Trophoblast cell (in vitro differentiated cells and primary cell): ENCODE results near the gene TFPI.

Experiments
- DNase-seq, 2 donors: peaks; one replicate each; pipeline ENCODE4 v3.0.0-alpha.2; 2016
- H2AFZ ChIP-seq: 2 replicates; pipeline ENCODE4 v1.6.1; 2013; ENCODE audit warnings: low read length, moderate library complexity, mild to moderate bottlenecking; ENCODE audit not compliant: insufficient read depth, poor library complexity
- H2AK5ac ChIP-seq: 2 replicates; pipeline ENCODE4 v1.6.1; 2013; ENCODE audit warnings: mild to moderate bottlenecking, low read length
- H2BK120ac ChIP-seq: 2 replicates; pipeline ENCODE4 v1.6.1; 2013; ENCODE audit warnings: low read length, mild to moderate bottlenecking, moderate library complexity; ENCODE audit not compliant: insufficient read depth, poor library complexity
- H2BK12ac ChIP-seq: 2 replicates; pipeline ENCODE4 v1.6.1; 2013; ENCODE audit warnings: mild to moderate bottlenecking, low read length, moderate library complexity
- H2BK5ac ChIP-seq: 2 replicates; pipeline ENCODE4 v1.6.1; 2013; ENCODE audit warnings: low read length, low read depth, moderate library complexity, mild to moderate bottlenecking; ENCODE audit not compliant: poor library complexity
- H3K14ac ChIP-seq: 2 replicates; pipeline ENCODE4 v1.6.1; 2013; ENCODE audit warnings: mild to moderate bottlenecking, low read length
- H3K18ac ChIP-seq: 2 replicates; pipeline ENCODE4 v1.6.1; 2013; ENCODE audit warnings: mild to moderate bottlenecking, low read length
- H3K23ac ChIP-seq: 2 replicates; pipeline ENCODE4 v1.6.1; 2013; ENCODE audit warnings: low read length
- H3K27ac ChIP-seq: 2 replicates; pipeline ENCODE4 v1.5.1; 2013; ENCODE audit warnings: low read depth, mild to moderate bottlenecking, inconsistent platforms, low read length, moderate library complexity
- H3K27me3 ChIP-seq: 2 replicates; pipeline ENCODE4 v1.6.1; 2013; ENCODE audit warnings: inconsistent platforms, mild to moderate bottlenecking, low read length, moderate library complexity; ENCODE audit not compliant: insufficient read depth
- H3K36me3 ChIP-seq, 2 experiments: 1 replicate in 1 of 2; 2 replicates in 1 of 2; pipeline ENCODE4 v1.6.1; 2013; ENCODE audit warnings: low read length in 2 of 2, mild to moderate bottlenecking in 2 of 2, moderate library complexity in 1 of 2; ENCODE audit not compliant: insufficient read depth in 2 of 2, control insufficient read depth in 1 of 2
- H3K4ac ChIP-seq: 2 replicates; pipeline ENCODE4 v1.6.1; 2013; ENCODE audit warnings: low read depth, mild to moderate bottlenecking, low read length, moderate library complexity
- H3K4me1 ChIP-seq, 2 experiments: 1 replicate in 1 of 2; 2 replicates in 1 of 2; pipeline ENCODE4 v1.6.1; 2013; ENCODE audit warnings: low read length in 2 of 2, mild to moderate bottlenecking in 2 of 2, moderate library complexity in 1 of 2; ENCODE audit not compliant: insufficient read depth in 2 of 2, control insufficient read depth in 1 of 2
- H3K4me2 ChIP-seq: 2 replicates; pipeline ENCODE4 v1.6.1; 2013; ENCODE audit warnings: inconsistent platforms, mild to moderate bottlenecking, low read length, moderate library complexity
- H3K4me3 ChIP-seq: 2 replicates; pipeline ENCODE4 v1.5.1; 2013; ENCODE audit warnings: mild to moderate bottlenecking, low read depth, low read length, inconsistent platforms
- H3K79me1 ChIP-seq: one replicate; pipeline ENCODE4 v1.6.1; 2013; ENCODE audit warnings: low read length
- H3K79me2 ChIP-seq: 2 replicates; pipeline ENCODE4 v1.6.1; 2013; ENCODE audit warnings: low read length, mild to moderate bottlenecking; ENCODE audit not compliant: control insufficient read depth, insufficient read depth, poor library complexity
- H3K9ac ChIP-seq: 2 replicates; pipeline ENCODE4 v1.6.1; 2013; ENCODE audit warnings: mild to moderate bottlenecking, low read length
- H3K9me3 ChIP-seq: 2 replicates; pipeline ENCODE4 v1.6.1; 2013; ENCODE audit warnings: low read depth, mild to moderate bottlenecking, control low read depth, inconsistent platforms, low read length; ENCODE audit not compliant: insufficient read depth
- H4K12ac ChIP-seq: 2 replicates; pipeline ENCODE4 v1.6.1; 2013; ENCODE audit warnings: low read depth, mild to moderate bottlenecking, low read length, moderate library complexity
- H4K8ac ChIP-seq: 2 replicates; pipeline ENCODE4 v1.6.1; 2013; ENCODE audit warnings: low read depth, mild to moderate bottlenecking, low read length, moderate library complexity
- H4K91ac ChIP-seq: one replicate; pipeline ENCODE4 v1.6.1; 2013; ENCODE audit warnings: low read depth, mild to moderate bottlenecking, low read length, moderate library complexity
- WGBS: extraction: QIAGEN DNeasy Blood & Tissue Kit; methylation state at CpG from one replicate; pipeline ENCODE4 v1.1.7; 2013; ENCODE audit warnings: missing lambda C conversion rate; ENCODE audit not compliant: insufficient read length, insufficient coverage; ENCODE audit errors: extremely low coverage; 5-methylcytosine and 5-hydroxymethylcytosine counted together

The TFPI gene

GRCh38 chr2:187526792-187527191 is 27.4 kb downstream of the TFPI start:
- H3K18ac ChIP-seq = no peak overlapping the region
- H2BK12ac ChIP-seq = no peak overlapping the region
- no peak overlapping the region for H3K23ac ChIP-seq
- H3K4ac ChIP-seq = no peak overlapping the region
- no peak overlapping the region for H3K4me3 ChIP-seq
- no peaks in the 10 kb centered on the region for H3K79me2 ChIP-seq
- H2BK5ac ChIP-seq = no peak overlapping the region
- no peak overlapping the region for H3K4me2 ChIP-seq
- H2AK5ac ChIP-seq = no peak overlapping the region
- H4K8ac ChIP-seq = no peak overlapping the region
- H4K91ac ChIP-seq = no peak overlapping the region
- peaks cover 2% of the 10 kb centered on the region for H3K79me1 ChIP-seq
- H3K14ac ChIP-seq = no peak overlapping the region
- no peaks in the 10 kb centered on the region for H3K4me1 ChIP-seq
- no peaks in the 10 kb centered on the region for H3K9me3 ChIP-seq
- H3K9ac ChIP-seq = no peak overlapping the region
- H4K12ac ChIP-seq = no peak overlapping the region
- H2AFZ ChIP-seq = no peak overlapping the region
- H2BK120ac ChIP-seq = no peak overlapping the region
- no peaks in the 10 kb centered on the region for H3K27me3 ChIP-seq
- no peak for DNase-seq
- no peak overlapping the region for H3K27ac ChIP-seq
- no peaks in the 10 kb centered on the region for H3K36me3 ChIP-seq

DNA sequence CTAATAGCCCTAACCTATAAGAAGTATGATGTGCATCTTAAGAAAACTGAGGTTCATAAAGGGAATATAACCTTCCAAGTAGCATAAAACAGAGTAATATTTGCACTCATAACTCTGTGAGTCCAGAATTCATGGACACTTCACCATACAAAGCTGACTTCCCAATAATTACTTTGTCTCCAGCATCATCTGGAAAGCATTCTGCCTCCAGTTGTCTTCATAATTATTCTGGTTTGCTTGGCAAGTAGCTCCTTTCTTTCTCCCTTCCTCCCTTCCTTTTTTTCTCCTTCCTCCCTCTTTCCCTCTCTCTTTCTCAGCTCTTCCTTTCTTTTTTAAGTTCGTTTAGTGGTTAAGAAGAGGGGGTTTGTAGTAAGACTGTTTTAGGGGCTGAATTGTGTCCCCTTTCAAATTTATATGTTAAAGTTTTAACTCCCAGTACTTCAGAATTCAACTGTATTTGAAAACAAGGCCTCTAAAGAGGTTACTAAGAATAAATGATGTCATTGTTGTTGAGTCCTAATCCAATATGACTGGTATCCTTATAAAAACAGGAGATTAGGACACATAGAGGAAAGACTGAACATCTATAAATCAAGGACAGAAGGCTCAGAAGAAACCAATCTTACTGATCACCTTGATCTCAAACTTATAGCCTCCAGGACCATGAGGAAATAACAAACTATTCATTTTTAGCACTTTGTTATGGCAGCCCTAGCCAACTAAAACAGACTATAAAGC is 28.9 kb downstream of the TFPI start:
- Histone ChIP-seq H3K23ac (no peak overlapping the region), H3K27ac (no peak overlapping the region), H2BK12ac (no peak overlapping the region), H3K4me1 (peaks cover 0 to 1% of the 10 kb centered on the region in 2 experiments), H3K36me3 (peaks cover under 1 to 1% of the 10 kb centered on the region in 2 experiments), H3K4ac (no peak overlapping the region), H4K12ac (no peak overlapping the region), H3K18ac (no peak overlapping the region), H2BK120ac (no peak overlapping the region), H2AK5ac (no peak overlapping the region), H3K27me3 (no peaks in the 10 kb centered on the region), H4K91ac (no peak overlapping the region), H3K9ac (no peak overlapping the region), H2BK5ac (no peak overlapping the region), H3K4me2 (no peak overlapping the region), H3K14ac (no peak overlapping the region), H2AFZ (no peak overlapping the region), H3K79me1 (peaks cover 2% of the 10 kb centered on the region), H3K4me3 (no peak overlapping the region), H3K9me3 (peaks cover 2% of the 10 kb centered on the region), H4K8ac (no peak overlapping the region), H3K79me2 (no peaks in the 10 kb centered on the region)
- WGBS = no CpG with 5 or more reads among the region's 1 CpG
- DNase-seq = no peak

DNA sequence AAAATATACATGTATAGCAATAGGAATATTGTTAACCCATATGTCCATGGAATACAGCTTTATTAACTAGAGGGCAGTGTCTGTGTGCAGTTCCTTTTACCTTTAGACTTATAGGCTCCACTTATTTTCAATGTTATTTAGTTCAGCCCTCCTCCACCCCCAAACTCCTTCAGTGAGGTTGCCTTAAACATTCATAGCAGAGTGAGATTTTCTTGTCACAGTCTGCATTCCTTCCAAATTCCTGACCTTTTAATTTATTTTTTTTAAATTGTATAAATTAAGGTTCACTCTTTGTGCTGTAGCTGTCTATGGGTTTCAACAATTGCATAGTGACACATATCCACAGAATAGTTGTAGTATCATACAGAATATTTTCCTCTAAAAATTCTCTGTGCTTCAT is 30.9 kb downstream of the TFPI start:
- Histone ChIP-seq H3K9me3 (peaks cover 5% of the 10 kb centered on the region), H2AK5ac (no peak overlapping the region), H2AFZ (no peak overlapping the region), H3K27ac (no peak overlapping the region), H3K79me2 (peaks cover 7% of the 10 kb centered on the region), H2BK5ac (no peak overlapping the region), H3K18ac (no peak overlapping the region), H4K8ac (no peak overlapping the region), H4K12ac (no peak overlapping the region), H3K23ac (no peak overlapping the region), H3K4me2 (no peak overlapping the region), H3K4ac (no peak overlapping the region), H2BK120ac (no peak overlapping the region), H3K9ac (no peak overlapping the region), H3K36me3 (peaks cover 3 to 9% of the 10 kb centered on the region in 2 experiments), H3K79me1 (peaks cover 9% of the 10 kb centered on the region), H3K4me1 (peaks cover 10% of the 10 kb centered on the region in 2 experiments), H3K27me3 (no peaks in the 10 kb centered on the region), H4K91ac (no peak overlapping the region), H3K14ac (no peak overlapping the region), H3K4me3 (no peak overlapping the region), H2BK12ac (no peak overlapping the region)
- DNase-seq = no peak

GRCh38 chr2:187520121-187520624 is 34.1 kb downstream of the TFPI start:
- peak overlapping the region; percentile 73 for H3K27ac ChIP-seq
- H4K12ac ChIP-seq = peak overlapping the region; percentile 85
- peaks cover 5% of the 10 kb centered on the region for H3K9me3 ChIP-seq
- WGBS = no CpG with 5 or more reads among the region's 7 CpGs
- H3K14ac ChIP-seq = peak overlapping the region; percentile 86
- peak overlapping the region; percentile 78 for H3K4ac ChIP-seq
- peak overlapping the region; percentile 97 for H4K91ac ChIP-seq
- peaks cover 10% of the 10 kb centered on the region for H3K79me1 ChIP-seq
- peak overlapping the region; percentile 81 for H2BK120ac ChIP-seq
- peak overlapping the region; percentile 23 for H3K4me2 ChIP-seq
- H3K4me3 ChIP-seq = no peak overlapping the region
- no peak overlapping the region for H3K9ac ChIP-seq
- H3K18ac ChIP-seq = peak overlapping the region; percentile 98
- H3K27me3 ChIP-seq = no peaks in the 10 kb centered on the region
- no peak overlapping the region for H3K23ac ChIP-seq
- H2AK5ac ChIP-seq = peak overlapping the region; percentile 87
- peak overlapping the region; percentile 77 for H2BK5ac ChIP-seq
- peaks cover 10% of the 10 kb centered on the region in 2 experiments for H3K4me1 ChIP-seq
- peak overlapping the region; percentile 83 for H4K8ac ChIP-seq
- peak overlapping the region; percentile 95 for H2BK12ac ChIP-seq
- H2AFZ ChIP-seq = peak overlapping the region; percentile 59
- peaks cover 7% of the 10 kb centered on the region for H3K79me2 ChIP-seq
- peaks cover 3 to 9% of the 10 kb centered on the region in 2 experiments for H3K36me3 ChIP-seq
- no peak for DNase-seq
